Hepatocyte (in vitro differentiated cells): ENCODE measurements around the gene RARA.

Experiments
- CTCF ChIP-seq: fragments of 200-600 bp; sonication (generic); IDR thresholded peaks from 2 replicates; pipeline ENCODE4 v1.5.1; 2016; ENCODE audit warnings: antibody characterized with exemption, mild to moderate bottlenecking; ENCODE audit not compliant: poor library complexity
- EZH2 ChIP-seq: fragments of 200-600 bp; sonication (generic); IDR thresholded peaks from 2 replicates; pipeline ENCODE4 v1.6.1; 2016; ENCODE audit warnings: antibody characterized with exemption, mild to moderate bottlenecking, borderline replicate concordance

- TF ChIP-seq CTCF (no peak), EZH2 (no peak)
Measured at GRCh38 chr17:40268141-40268712, 40.8 kb upstream of the RARA start.
